Erythroblast (primary cell): ENCODE data around the gene PLXNA2.

Source experiments
- GATA1 ChIP-seq: IDR thresholded peaks from 2 replicates; pipeline ENCODE4 v1.6.1; 2011; ENCODE audit warnings: low read depth, mild to moderate bottlenecking, control low read depth, low read length, moderate library complexity
- POLR2A ChIP-seq: IDR thresholded peaks from 2 replicates; pipeline ENCODE4 v1.6.1; 2011; ENCODE audit warnings: mild to moderate bottlenecking, low read length

DNA sequence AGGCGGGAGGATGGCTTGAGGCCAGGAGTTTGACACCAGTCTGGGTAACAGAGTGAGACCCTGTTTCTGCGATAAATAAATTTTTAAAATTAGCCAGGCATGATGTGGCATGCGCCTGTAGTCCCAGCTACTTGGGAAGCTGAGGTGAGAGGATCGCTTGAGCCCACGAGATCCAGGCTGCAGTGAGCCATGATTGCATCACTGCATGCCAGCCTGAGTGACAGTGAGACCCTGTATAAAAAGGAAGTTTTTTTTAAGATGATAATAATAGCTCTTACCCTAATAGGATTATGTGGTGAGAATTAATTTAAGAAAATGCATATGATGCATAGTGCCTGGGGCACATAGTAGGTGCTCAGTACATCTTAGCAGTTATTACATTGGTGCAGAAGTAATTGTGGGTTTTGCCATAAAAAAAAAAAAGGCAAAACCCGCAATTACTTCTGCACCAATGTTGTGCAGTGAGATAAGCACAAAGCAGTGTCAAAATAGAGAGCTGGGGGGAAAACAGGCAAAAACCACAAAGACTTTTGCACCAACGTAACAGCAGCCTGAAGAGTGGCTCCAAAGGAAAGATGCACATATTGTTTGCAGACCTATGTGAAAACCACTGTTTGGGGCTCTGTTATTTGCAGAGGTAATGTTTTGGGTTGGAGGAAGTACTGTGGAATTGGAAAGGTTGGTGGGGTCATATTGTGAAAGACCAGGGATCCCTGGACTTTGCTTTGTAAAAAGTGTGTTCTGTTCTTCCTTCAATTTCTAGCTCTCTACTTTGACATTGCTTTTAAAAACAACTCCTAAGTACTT lies 72.4 kb downstream of the PLXNA2 start:
- TF ChIP-seq POLR2A (no peak), GATA1 (no peak)
